Smooth muscle cell (in vitro differentiated cells): Measurements from ENCODE around the gene DDX41. TPM values are rescaled to one million over a fixed set of nuclear protein-coding genes. Genes with fewer than 3 reads are reported as not detected.

Experiments
- DNase-seq: peaks from one replicate; lab custom pipeline; 2025; ENCODE audit not compliant: unreplicated experiment; lab: John Stamatoyannopoulos, UW
- H2AFZ ChIP-seq: fragments of 200-600 bp; sonication (generic); 2 replicates; pipeline ENCODE4 v1.6.0; 2016; ENCODE audit warnings: antibody characterized with exemption, low read depth, mild to moderate bottlenecking
- H3F3A ChIP-seq: fragments of 200-600 bp; sonication (generic); 2 replicates; pipeline ENCODE4 v1.6.0; 2017; ENCODE audit warnings: antibody characterized with exemption, low read depth
- H3K27ac ChIP-seq: fragments of 200-600 bp; sonication (generic); 2 replicates; pipeline ENCODE4 v1.5.1; 2016; ENCODE audit warnings: low read depth, mild to moderate bottlenecking
- H3K27me3 ChIP-seq: fragments of 200-600 bp; sonication (generic); 2 replicates; pipeline ENCODE4 v1.6.1; 2016; ENCODE audit warnings: low read depth, mild to moderate bottlenecking
- H3K36me3 ChIP-seq: fragments of 200-600 bp; sonication (generic); 2 replicates; pipeline ENCODE4 v1.5.1; 2016; ENCODE audit warnings: low read depth
- H3K4me1 ChIP-seq: fragments of 200-600 bp; sonication (generic); 2 replicates; pipeline ENCODE4 v1.5.1; 2016; ENCODE audit warnings: low read depth
- H3K4me2 ChIP-seq: fragments of 200-600 bp; sonication (generic); 2 replicates; pipeline ENCODE4 v1.6.0; 2016; ENCODE audit warnings: mild to moderate bottlenecking
- H3K4me3 ChIP-seq: fragments of 200-600 bp; sonication (generic); 2 replicates; pipeline ENCODE4 v1.5.1; 2016; ENCODE audit warnings: mild to moderate bottlenecking
- H3K79me2 ChIP-seq: fragments of 200-600 bp; sonication (generic); 2 replicates; pipeline ENCODE4 v1.6.0; 2016; ENCODE audit warnings: low read depth, mild to moderate bottlenecking
- H3K9ac ChIP-seq: fragments of 200-600 bp; sonication (generic); 2 replicates; pipeline ENCODE4 v1.6.0; 2016; ENCODE audit warnings: low read depth
- H3K9me3 ChIP-seq: fragments of 200-600 bp; sonication (generic); replicated peaks from 2 replicates; pipeline ENCODE4 v1.5.1; 2016; ENCODE audit warnings: low read depth
- H4K20me1 ChIP-seq: fragments of 200-600 bp; sonication (generic); 2 replicates; pipeline ENCODE4 v1.6.0; 2016; ENCODE audit warnings: low read depth
- WGBS: methylation state at CpG from one replicate; pipeline ENCODE4 v1.1.7; 2016; ENCODE audit warnings: low lambda C conversion rate; 5-methylcytosine and 5-hydroxymethylcytosine counted together
- polyA plus RNA-seq: library from polyadenylated mRNA; unstranded; fragments of >200 nt; fragmentation: Nextera tagmentation; extraction: Ambion mirVana; gene quantifications from 2 replicates; pipeline ENCODE4 v1.2.1, GENCODE V29; 2016
- total RNA-seq: library from RNA; depleted of rRNA; stranded (reverse); fragments of >200 nt; gene quantifications from 2 replicates; pipeline ENCODE4 v1.2.3, GENCODE V29; 2014
- TF ChIP-seq, protein P1 (sequence below): fragments of 200-600 bp; sonication (generic); IDR thresholded peaks from 2 replicates; pipeline ENCODE4 v1.5.1; 2017; ENCODE audit warnings: borderline replicate concordance, mild to moderate bottlenecking, antibody characterized with exemption; ENCODE audit not compliant: insufficient read depth, poor library complexity, severe bottlenecking

DDX41 gene
- total and polyA plus RNA-seq, 2 experiments from 2014 or later, result 72.5 to 90.0 TPM

DNA sequence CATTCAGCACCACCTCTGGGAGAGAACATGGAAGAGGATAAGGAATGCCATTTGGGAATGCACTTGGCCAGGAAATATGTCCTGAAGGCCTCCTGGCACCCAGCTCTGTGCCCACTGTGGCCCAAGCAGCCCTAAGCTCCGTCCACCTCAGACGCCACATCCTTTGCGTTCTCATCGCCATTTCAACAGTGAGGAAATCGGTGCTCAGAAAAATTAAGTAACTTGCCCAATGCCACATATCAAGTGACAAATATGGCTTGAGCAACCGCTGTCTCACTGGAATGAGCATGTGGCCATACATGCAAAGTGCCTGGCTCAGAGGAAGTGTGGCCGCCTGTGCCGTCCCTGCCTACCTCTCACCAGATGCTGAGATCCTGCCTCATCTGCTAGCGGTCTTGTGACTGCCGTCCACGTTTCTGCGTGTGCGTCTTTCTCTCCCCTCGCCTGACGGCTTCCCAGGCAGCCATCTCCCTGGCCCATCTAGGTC, 6.2 kb downstream of the DDX41 start:
- no peaks in the 10 kb centered on the region for H3K9me3 ChIP-seq
- H3K9ac ChIP-seq, result no peak overlapping the region
- WGBS, result 95% methylated on average over 15 of the region's 15 CpGs
- H3K4me2 ChIP-seq, result no peak overlapping the region
- TF ChIP-seq, protein P1, sequence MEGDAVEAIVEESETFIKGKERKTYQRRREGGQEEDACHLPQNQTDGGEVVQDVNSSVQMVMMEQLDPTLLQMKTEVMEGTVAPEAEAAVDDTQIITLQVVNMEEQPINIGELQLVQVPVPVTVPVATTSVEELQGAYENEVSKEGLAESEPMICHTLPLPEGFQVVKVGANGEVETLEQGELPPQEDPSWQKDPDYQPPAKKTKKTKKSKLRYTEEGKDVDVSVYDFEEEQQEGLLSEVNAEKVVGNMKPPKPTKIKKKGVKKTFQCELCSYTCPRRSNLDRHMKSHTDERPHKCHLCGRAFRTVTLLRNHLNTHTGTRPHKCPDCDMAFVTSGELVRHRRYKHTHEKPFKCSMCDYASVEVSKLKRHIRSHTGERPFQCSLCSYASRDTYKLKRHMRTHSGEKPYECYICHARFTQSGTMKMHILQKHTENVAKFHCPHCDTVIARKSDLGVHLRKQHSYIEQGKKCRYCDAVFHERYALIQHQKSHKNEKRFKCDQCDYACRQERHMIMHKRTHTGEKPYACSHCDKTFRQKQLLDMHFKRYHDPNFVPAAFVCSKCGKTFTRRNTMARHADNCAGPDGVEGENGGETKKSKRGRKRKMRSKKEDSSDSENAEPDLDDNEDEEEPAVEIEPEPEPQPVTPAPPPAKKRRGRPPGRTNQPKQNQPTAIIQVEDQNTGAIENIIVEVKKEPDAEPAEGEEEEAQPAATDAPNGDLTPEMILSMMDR, result no peak
- no peak overlapping the region for H2AFZ ChIP-seq
- no peak overlapping the region for H3K27ac ChIP-seq
- H4K20me1 ChIP-seq, result no peaks in the 10 kb centered on the region
- peaks cover 10% of the 10 kb centered on the region for H3K79me2 ChIP-seq
- H3K4me1 ChIP-seq, result peaks cover 1% of the 10 kb centered on the region
- DNase-seq, result no peak
- no peaks in the 10 kb centered on the region for H3K36me3 ChIP-seq
- H3K27me3 ChIP-seq, result no peaks in the 10 kb centered on the region
- no peaks in the 10 kb centered on the region for H3F3A ChIP-seq
- H3K4me3 ChIP-seq, result no peak overlapping the region

DNA sequence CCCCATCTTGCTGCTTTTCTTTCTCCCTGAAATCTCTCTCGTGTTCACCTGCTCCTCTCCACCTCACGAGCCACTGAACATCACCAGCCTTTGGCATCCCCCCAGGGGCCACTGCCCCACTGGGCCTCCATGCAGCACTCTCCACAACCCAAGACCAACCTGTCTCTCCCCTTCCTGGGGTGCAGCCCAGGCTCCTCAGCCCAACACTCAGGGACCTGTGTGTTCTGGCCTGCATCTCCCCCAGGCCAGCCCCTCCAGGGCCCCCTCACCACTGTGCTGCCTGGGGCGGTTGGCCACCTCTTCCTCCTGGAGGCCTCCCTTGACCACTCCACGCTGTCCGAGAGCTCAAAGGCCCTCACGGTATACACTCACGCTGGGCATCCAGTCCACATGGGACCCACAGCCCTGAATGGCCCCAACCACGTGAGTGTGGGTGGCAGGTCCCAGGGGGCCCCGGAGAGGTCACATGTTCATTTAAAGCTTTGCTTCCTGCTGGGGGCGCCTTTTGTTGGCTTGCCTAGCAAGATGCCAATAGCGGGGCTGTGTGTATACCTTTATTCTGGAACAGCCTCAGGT, 6.7 kb downstream of the DDX41 start:
- 88% methylated on average over 11 of the region's 11 CpGs for WGBS
- no peak overlapping the region for H2AFZ ChIP-seq
- no peaks in the 10 kb centered on the region for H3K9me3 ChIP-seq
- H3K4me1 ChIP-seq, result no peaks in the 10 kb centered on the region
- TF ChIP-seq, protein P1, result no peak
- H3K27me3 ChIP-seq, result no peaks in the 10 kb centered on the region
- no peaks in the 10 kb centered on the region for H3F3A ChIP-seq
- no peak for DNase-seq
- no peak overlapping the region for H3K27ac ChIP-seq
- no peaks in the 10 kb centered on the region for H4K20me1 ChIP-seq
- H3K36me3 ChIP-seq, result no peaks in the 10 kb centered on the region
- H3K79me2 ChIP-seq, result peaks cover 5% of the 10 kb centered on the region
- H3K9ac ChIP-seq, result no peak overlapping the region
- H3K4me3 ChIP-seq, result no peak overlapping the region
- H3K4me2 ChIP-seq, result no peak overlapping the region

DNA sequence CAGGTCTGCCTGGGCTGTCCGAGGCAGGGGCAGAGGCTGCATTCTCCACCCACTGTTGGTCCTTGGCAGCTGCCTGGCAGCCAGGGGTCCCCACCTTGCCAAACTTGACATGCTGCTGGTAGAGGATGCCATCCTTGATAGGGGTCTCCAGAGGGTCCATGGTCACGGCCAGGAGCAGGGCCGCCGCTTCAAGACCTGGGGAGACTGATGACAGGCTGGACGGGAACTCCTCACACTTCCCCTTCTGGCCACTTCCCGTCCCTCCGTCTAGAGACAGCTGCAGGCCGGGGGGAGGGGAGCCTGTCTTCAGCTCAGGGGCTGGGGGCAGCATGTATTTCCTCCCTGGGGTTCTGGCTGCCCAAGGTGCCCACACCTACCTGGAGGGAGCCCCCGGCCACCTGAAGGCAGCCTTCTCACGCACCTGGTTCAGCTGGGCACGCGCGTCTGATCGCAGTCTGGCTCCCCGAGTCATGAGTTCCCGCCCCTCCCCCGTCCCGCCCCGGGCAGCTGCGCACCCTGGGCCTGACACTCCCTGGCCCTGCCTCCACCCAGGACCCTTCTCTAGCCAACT, 7.3 kb downstream of the DDX41 start, which contains the start of gene DOK3:
TSS of gene DOK3 (minus strand) at position 446 of the 571 bp plus-strand sequence. CDS start at position 160, 286 bp downstream.
- Histone ChIP-seq H3F3A (no peaks in the 10 kb centered on the region), H2AFZ (no peak within 1 kb of the TSS), H3K9me3 (no peaks in the 10 kb centered on the region), H3K27me3 (no peaks in the 10 kb centered on the region), H3K4me3 (no peak within 1 kb of the TSS), H3K4me1 (no peaks in the 10 kb centered on the region), H3K4me2 (no peak within 1 kb of the TSS), H3K9ac (no peak within 1 kb of the TSS), H3K27ac (no peak within 1 kb of the TSS), H3K36me3 (no peaks in the 10 kb centered on the region), H4K20me1 (no peaks in the 10 kb centered on the region), H3K79me2 (no peaks in the 10 kb centered on the region)
- TF ChIP-seq, protein P1, result no peak
- 80% methylated on average over 14 of the region's 20 CpGs for WGBS
- DNase-seq, result no peak

DNA sequence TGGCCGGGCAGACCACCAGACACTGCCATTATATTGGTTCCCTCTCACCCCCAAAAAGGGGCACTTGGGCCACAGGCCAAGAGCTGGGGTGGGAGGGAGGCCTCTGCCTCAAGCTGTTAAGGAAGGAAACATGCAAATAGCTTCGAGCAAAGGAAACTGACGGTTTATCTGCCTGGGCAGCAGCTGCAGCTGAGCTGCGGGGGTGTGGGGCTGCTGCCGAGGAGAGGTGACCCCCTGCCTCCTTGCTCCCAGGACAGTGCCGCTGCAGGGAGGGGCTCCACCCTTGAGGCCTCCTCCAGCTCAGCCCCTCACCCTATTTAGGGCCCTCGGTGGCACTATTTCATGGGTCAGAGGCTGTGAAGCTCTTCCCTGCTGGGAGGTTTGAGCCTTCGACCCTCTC, 7.9 kb downstream of the DDX41 start:
- H3K4me3 ChIP-seq, result no peak overlapping the region
- H3K27ac ChIP-seq, result no peak overlapping the region
- no peak overlapping the region for H3K4me2 ChIP-seq
- H3K36me3 ChIP-seq, result no peaks in the 10 kb centered on the region
- no peaks in the 10 kb centered on the region for H3K9me3 ChIP-seq
- TF ChIP-seq, protein P1, result no peak
- no peaks in the 10 kb centered on the region for H4K20me1 ChIP-seq
- 93% methylated on average over 8 of the region's 8 CpGs for WGBS
- H3K4me1 ChIP-seq, result no peaks in the 10 kb centered on the region
- no peaks in the 10 kb centered on the region for H3F3A ChIP-seq
- H3K79me2 ChIP-seq, result no peaks in the 10 kb centered on the region
- H2AFZ ChIP-seq, result no peak overlapping the region
- no peak overlapping the region for H3K9ac ChIP-seq
- no peak for DNase-seq
- no peaks in the 10 kb centered on the region for H3K27me3 ChIP-seq
